HG02763 (cell line): ENCODE data around the gene RAPGEF4.
"Not testable (repeated sequence)": the region's sequence is repeated elsewhere in the genome, so short reads cannot be mapped to it uniquely, and the experiment has no call there.

Experiments
- ATAC-seq: cut with Tn5 transposase; IDR thresholded peaks from one replicate; pipeline ENCODE4 v1.9.1; 2021; ENCODE audit warnings: mild to moderate bottlenecking, moderate library complexity; ENCODE audit not compliant: unreplicated experiment

RAPGEF4 gene

DNA sequence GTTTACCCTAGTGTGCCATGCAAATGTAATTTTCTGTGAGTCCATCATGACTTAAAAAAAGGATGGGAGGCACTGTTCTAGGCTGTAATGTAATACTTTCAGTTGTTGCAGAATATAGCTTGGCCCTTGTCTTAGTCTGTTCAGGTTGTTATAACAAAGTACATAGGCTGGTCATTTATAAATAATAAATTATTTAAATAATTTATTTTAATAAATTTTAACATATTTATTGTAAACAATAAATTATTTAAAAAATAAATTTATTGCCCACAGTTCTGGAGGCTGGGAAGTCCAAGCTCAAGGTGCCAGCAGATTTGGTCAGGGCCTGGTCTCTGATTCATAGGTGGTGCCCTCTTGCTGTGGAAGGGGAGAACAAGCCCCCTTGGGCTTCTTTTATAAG, 35.2 kb downstream of the RAPGEF4 start:
- no peak for ATAC-seq

DNA sequence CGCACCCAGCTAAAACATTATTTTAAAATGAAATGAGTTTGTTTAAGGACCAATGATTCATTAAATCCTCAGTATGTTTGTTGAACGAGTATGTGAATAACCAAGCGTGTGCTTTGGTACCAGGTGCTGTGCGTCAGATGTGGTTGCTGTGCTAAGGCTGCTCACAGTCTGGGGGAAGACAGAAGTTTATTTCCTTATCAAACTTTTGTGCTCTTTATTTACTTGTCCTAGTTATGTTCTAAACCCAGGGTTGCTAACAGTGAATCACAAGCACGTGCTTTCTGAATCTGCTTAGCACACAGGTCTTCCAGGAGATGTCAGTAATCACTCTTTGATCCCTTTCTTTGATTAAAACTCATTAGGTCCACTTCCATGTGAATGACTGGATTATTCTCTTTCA, 37.0 kb downstream of the RAPGEF4 start:
- ATAC-seq = no peak

- no peak for ATAC-seq
These were observed 38.7 kb downstream of the RAPGEF4 start for GRCh38 chr2:172774302-172774701.

DNA sequence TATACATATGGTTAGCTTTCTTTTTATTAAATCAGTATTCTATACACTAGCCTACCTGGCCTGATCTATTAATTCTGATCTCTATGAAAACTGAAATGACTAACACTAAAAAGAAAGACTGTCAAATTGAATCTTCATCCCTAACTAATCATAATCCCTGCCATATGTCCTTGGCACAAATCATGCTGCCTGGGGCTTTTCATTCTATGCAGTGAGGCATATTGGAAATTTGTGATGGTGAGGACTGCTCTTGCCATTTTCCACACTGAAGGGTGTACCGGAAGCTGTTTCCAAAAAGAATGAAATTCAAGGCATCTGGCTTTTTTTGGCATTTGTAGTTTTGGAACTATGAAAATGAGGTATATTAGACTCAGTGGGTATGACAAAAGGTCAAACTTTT, 39.7 kb downstream of the RAPGEF4 start:
- no peak for ATAC-seq

- no peak for ATAC-seq
These were observed 41.8 kb downstream of the RAPGEF4 start for GRCh38 chr2:172777431-172777830.

- ATAC-seq = no peak
These were observed 47.0 kb downstream of the RAPGEF4 start for GRCh38 chr2:172782506-172783164.

DNA sequence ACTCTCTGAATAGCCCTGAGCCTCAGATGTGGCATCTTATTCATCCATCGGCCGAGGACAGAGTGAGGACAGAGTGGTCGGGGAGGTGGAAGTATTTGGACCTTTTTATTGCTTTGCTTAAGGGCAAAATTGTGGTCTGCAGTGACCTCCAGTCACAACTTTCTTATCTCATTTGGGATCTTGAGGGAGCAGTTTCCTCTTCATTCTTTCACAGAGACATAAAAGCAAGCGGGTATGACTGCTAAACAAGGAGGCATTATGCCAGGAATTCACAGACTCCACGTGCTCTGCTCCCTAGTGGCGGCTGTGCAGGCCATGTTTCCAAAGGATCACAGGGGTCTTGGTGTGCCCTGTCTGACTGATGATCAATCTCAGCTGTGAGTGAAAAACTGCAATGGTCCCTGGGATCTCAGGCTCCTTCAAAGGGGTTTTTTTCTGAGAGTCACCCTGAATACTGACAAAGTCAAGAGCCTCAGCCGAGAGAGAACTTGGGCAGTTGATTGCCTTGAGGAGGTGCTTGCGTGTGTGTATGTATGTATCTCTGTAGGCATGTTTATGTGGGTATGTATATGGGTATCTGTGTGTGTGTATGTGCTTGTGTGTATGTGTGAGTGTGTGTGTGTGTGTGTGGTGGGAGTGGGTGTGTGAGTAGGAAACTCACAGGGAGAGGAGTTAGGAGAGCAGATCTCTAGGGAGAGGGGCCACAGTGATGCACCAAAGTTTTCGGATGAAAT, 47.7 kb downstream of the RAPGEF4 start:
- ATAC-seq = no peak

- ATAC-seq = no peak
These were observed 53.2 kb downstream of the RAPGEF4 start for GRCh38 chr2:172788871-172789270.

- no peak for ATAC-seq
These were observed 54.8 kb downstream of the RAPGEF4 start for GRCh38 chr2:172790404-172790803.

- ATAC-seq = no peak
These were observed 56.3 kb downstream of the RAPGEF4 start for GRCh38 chr2:172791953-172792352.

- no peak for ATAC-seq
These were observed 57.1 kb downstream of the RAPGEF4 start for GRCh38 chr2:172792711-172793110.

- not testable (repeated sequence) for ATAC-seq
These were observed 67.7 kb downstream of the RAPGEF4 start for GRCh38 chr2:172803308-172803707.

DNA sequence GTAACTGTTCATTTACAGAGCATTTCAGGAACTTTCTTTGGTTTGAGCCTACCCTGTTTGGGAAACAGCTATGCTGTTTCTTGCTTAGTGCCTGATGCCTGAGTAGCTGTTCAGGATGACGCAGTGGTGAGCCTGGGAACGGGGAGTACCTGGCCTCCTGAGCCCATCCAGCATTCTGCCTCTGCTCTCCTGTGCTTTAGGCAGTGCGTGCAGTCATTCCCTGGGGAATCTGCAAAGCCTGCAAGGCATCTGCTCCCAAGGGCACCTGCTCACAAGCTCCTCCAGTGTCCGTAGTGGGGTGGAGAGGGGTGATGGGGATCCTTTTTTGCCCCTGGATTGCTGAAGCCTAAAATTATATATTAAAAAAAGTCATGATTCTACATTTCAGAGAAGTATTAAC, 68.8 kb downstream of the RAPGEF4 start:
- no peak for ATAC-seq

DNA sequence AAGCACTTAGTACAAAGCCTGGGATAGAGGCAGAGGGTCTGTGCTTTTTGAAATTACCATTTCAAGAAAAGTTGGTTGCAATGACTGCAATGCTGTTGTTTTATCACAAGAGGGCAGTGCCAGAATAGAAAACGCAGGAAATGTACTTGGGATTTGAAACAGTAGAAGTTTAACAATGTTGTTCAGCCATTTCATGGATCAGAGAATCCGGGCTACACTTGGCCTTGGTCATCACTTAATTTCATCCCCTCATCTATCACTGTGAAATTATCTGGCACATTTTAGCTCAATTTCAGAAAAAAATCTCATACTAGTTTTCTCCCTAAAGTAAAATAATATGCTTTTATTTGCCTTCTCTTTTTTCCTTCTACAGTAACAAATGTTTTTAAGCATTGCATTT, 70.8 kb downstream of the RAPGEF4 start:
- ATAC-seq = no peak

DNA sequence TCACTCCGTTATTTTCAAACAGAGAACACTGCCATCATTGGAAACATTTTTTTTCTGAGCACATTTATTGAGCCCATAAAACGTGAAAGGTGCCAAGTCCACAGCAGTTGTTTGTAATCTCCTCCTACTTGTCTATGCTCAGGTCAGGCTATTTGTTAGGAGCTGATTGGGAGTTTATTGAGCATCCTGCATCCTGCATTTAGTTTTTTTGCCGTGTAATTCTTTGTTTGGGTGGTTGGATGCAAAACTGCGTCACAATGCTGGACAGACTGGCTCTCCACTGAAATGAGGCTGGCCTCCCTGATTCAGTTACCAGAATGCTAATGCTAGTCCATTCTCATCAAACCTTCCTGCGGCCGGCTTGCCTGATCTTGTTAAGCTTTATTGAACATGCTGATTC, 71.4 kb downstream of the RAPGEF4 start:
- ATAC-seq = no peak

- ATAC-seq = no peak
These were observed 72.5 kb downstream of the RAPGEF4 start for GRCh38 chr2:172808156-172808555.

DNA sequence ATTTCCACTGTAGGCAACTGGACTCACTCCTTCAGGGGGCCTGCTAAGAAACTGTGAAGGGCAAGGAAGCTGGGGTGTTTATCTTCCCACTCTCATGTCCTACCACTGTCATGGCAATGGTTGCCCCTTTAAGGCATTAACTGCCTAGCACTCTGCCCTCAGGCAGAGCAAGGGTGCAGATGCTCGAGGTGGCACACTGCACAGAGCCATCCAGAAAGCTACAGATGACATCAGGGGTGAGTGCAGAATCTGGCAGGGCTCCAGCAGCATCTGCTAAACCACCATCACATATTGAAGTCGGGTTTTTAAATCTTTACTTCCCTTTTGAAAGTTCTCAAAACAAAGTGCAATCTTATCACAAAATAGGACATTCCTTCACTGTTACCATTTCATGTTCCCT, 75.4 kb downstream of the RAPGEF4 start:
- no peak for ATAC-seq

DNA sequence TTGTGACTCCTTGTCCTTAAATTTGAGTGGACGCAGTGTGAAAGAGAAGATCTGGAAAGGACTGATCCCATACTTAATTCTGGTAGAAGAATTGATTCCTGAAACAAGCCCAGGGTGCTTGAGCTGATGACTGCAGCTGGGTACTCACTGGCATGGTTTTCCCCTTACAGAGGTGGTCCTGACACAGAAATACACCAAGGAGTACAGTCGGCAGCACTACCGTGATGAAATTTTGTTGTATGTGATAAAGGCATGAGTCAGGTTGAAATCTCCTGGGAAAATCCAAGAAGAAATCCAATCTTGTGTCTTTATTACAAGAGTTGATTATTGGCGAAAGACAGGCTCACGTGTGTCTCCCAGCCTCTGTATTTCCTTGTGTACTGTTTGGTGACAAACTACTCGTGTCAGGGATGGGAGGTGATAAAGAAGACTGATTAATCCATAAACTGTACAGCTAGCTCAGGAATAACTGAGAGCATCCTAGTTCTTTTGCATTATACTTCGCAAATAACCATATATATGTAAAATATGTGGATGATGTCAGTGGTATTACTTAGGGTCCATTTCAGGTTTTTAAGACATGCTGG, 76.6 kb downstream of the RAPGEF4 start:
- no peak for ATAC-seq

GRCh38 chr2:172813314-172813888, 77.8 kb downstream of the RAPGEF4 start:
- no peak for ATAC-seq

DNA sequence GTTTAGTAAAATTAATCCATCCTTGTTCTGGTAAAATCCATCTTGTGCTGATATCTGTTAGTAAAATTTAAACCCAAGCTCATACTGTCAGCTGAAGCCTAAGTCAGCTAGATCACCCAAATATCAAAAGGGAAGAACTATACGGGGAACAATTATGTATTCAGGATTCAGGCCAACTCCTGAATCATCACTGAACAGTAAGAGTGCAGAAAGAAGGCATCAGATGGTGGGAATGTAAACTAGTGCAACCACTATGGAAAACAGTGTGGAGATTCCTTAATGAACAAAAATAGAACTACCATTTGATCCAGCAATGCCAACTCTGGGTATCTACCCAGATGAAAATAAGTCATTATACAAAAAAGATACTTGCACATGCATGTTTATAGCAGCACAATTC, 81.8 kb downstream of the RAPGEF4 start:
- ATAC-seq = no peak

DNA sequence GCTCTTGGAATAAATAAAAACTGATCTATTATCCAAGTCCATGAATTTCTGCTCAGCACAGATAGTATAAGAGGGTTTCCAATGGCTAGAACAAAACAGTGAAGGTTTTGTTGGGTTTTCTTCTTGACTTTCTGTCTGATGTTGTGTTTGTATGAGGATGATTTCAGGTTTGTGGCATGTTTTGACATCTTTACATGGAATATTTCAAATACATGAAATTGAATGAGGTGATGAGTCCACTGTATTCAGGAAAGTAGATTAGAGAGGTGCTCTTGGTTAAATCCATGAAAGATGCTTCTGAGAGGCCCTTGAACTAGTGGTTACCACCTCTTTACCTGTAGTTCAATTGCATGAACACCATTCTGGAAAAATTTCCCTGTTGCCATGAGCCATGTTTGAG, 84.3 kb downstream of the RAPGEF4 start:
- ATAC-seq = no peak
